PC-3 (cell line): ENCODE results near the gene MPC2. TPM values are rescaled to one million over a fixed set of nuclear protein-coding genes. Genes with fewer than 3 reads are reported as not detected.
A peak's percentile ranks its signal among the peaks of the same experiment; 100 is the strongest.
"Not testable (repeated sequence)": the region's sequence is repeated elsewhere in the genome, so short reads cannot be mapped to it uniquely, and the experiment has no call there.

Source experiments
- ATAC-seq: fragments of 200-7000 bp; cut with Tn5 transposase; 2 replicates; pipeline ENCODE4 v1.9.1; 2020; ENCODE audit warnings: mild to moderate bottlenecking, moderate library complexity
- BruUV-seq: library from RNA; stranded (reverse); fragments of 400-500 nt; replicated peaks from 2 replicates; lab custom pipeline; 2021; lab: Mats Ljungman, UMichigan
- CTCF ChIA-PET: fragments of 300-600 bp; sonication (Branson Sonifier 250); formaldehyde crosslinking; loops from one replicate; lab custom pipeline; 2022; ENCODE audit warnings: antibody characterized with exemption; lab: Charles Lee
- POLR2A ChIA-PET: fragments of 300-600 bp; sonication (Branson Sonifier 250); formaldehyde crosslinking; loops from one replicate; lab custom pipeline; 2022; ENCODE audit warnings: antibody characterized with exemption; ENCODE audit not compliant: unreplicated experiment; lab: Charles Lee
- DNase-seq: peaks from one replicate; pipeline ENCODE4 v3.0.0-alpha.2; 2015
- H2AFZ ChIP-seq: fragments of 300-600 bp; sonication (generic); 2 replicates; pipeline ENCODE4 v1.6.0; 2016; ENCODE audit warnings: antibody characterized with exemption, low read length
- H3F3A ChIP-seq: fragments of 300-600 bp; sonication (generic); one replicate; pipeline ENCODE4 v1.6.0; 2017; ENCODE audit warnings: antibody characterized with exemption, low read length, control low read depth, mild to moderate bottlenecking; ENCODE audit not compliant: unreplicated experiment
- H3K27ac ChIP-seq: fragments of 300-600 bp; sonication (generic); 2 replicates; pipeline ENCODE4 v1.5.1; 2016; ENCODE audit warnings: mild to moderate bottlenecking, low read length
- H3K27me3 ChIP-seq: fragments of 300-600 bp; sonication (generic); 2 replicates; pipeline ENCODE4 v1.6.1; 2016; ENCODE audit warnings: low read length, mixed read lengths
- H3K36me3 ChIP-seq: fragments of 300-600 bp; sonication (generic); 2 replicates; pipeline ENCODE4 v1.6.1; 2016; ENCODE audit warnings: low read depth, mixed run types, low read length, mixed read lengths
- H3K4me1 ChIP-seq: fragments of 300-600 bp; sonication (generic); 2 replicates; pipeline ENCODE4 v1.5.1; 2016; ENCODE audit warnings: low read length; ENCODE audit not compliant: insufficient read depth
- H3K4me2 ChIP-seq: fragments of 300-600 bp; sonication (generic); 2 replicates; pipeline ENCODE4 v1.6.0; 2016; ENCODE audit warnings: low read length
- H3K4me3 ChIP-seq: fragments of 300-600 bp; sonication (generic); 2 replicates; pipeline ENCODE4 v1.5.1; 2016; ENCODE audit warnings: mild to moderate bottlenecking, low read length, mixed read lengths
- H3K79me2 ChIP-seq: fragments of 300-600 bp; sonication (generic); 2 replicates; pipeline ENCODE4 v1.6.1; 2017; ENCODE audit warnings: low read length, mixed read lengths
- H3K9ac ChIP-seq: fragments of 300-600 bp; sonication (generic); 2 replicates; pipeline ENCODE4 v1.6.0; 2016; ENCODE audit warnings: mild to moderate bottlenecking, low read length
- H3K9me2 ChIP-seq: fragments of 300-600 bp; sonication (generic); replicated peaks from 2 replicates; pipeline ENCODE4 v1.6.1; 2016; ENCODE audit warnings: mixed run types, low read length, mixed read lengths
- H3K9me3 ChIP-seq: fragments of 300-600 bp; sonication (generic); 2 replicates; pipeline ENCODE4 v1.6.1; 2016; ENCODE audit warnings: low read length, mixed read lengths
- H4K20me1 ChIP-seq: fragments of 300-600 bp; sonication (generic); 2 replicates; pipeline ENCODE4 v1.6.1; 2016; ENCODE audit warnings: low read length, mixed read lengths
- CTCF ChIP-seq: fragments of 300-600 bp; sonication (generic); conservative IDR thresholded peaks from 2 replicates; pipeline ENCODE4 v1.5.1; 2017; ENCODE audit warnings: antibody characterized with exemption, low read depth, mild to moderate bottlenecking, low read length
- EZH2 ChIP-seq: fragments of 300-600 bp; sonication (generic); IDR thresholded peaks from one replicate; pipeline ENCODE4 v1.6.1; 2017; ENCODE audit warnings: antibody characterized with exemption, mild to moderate bottlenecking, low read length; ENCODE audit not compliant: unreplicated experiment
- EZH2phosphoT487 ChIP-seq: fragments of 300-600 bp; sonication (generic); IDR thresholded peaks from 2 replicates; pipeline ENCODE4 v1.6.1; 2018; ENCODE audit warnings: mild to moderate bottlenecking, antibody characterized with exemption, low read length, borderline replicate concordance
- intact Hi-C: fragments of 100-400 bp; cut with micrococcal nuclease; formaldehyde crosslinking; loops from 2 replicates; pipeline ENCODE4 v1.9.0; 2023
- total RNA-seq: library from RNA; depleted of rRNA; stranded (reverse); fragments of >200 nt; gene quantifications from 2 replicates; pipeline ENCODE4 v1.2.3, GENCODE V29; 2014

Gene MPC2
- total RNA-seq, 1 experiment from 2014 or later, result 60.8 TPM

- H3K4me1 ChIP-seq, result peaks cover 15% of the 10 kb centered on the region
- H4K20me1 ChIP-seq, result no peaks in the 10 kb centered on the region
- H3K27me3 ChIP-seq, result no peaks in the 10 kb centered on the region
- ChIA-PET CTCF (interaction anchor here (0.9 kb wide), 1 partner anchor 28 kb away, joined by 4 read pairs; no protein-coding TSS in a partner anchor), POLR2A (no interaction called here)
- ATAC-seq, result no peak
- H2AFZ ChIP-seq, result no peak overlapping the region
- no peak for TF ChIP-seq EZH2phosphoT487
- no peak for DNase-seq
- no peak overlapping the region for H3K27ac ChIP-seq
- no peak overlapping the region for H3K9ac ChIP-seq
- no TSS peak for BruUV-seq
- H3K4me2 ChIP-seq, result no peak overlapping the region
- no peaks in the 10 kb centered on the region for H3K9me2 ChIP-seq
- no peaks in the 10 kb centered on the region for H3K79me2 ChIP-seq
- H3F3A ChIP-seq, result no peaks in the 10 kb centered on the region
- no peak overlapping the region for H3K4me3 ChIP-seq
- no peaks in the 10 kb centered on the region for H3K9me3 ChIP-seq
- intact Hi-C loops, result no loop called here
- no peaks in the 10 kb centered on the region for H3K36me3 ChIP-seq
Measured at GRCh38 chr1:167876597-167877175, 60.2 kb downstream of the MPC2 start.

- CTCF ChIA-PET, result no interaction called here
- TF ChIP-seq EZH2 (no peak), CTCF (no peak), EZH2phosphoT487 (no peak)
- Histone ChIP-seq H3K4me3 (no peak overlapping the region), H4K20me1 (no peaks in the 10 kb centered on the region), H3F3A (no peaks in the 10 kb centered on the region), H3K27ac (no peak overlapping the region), H3K36me3 (no peaks in the 10 kb centered on the region), H3K4me1 (no peaks in the 10 kb centered on the region), H3K9ac (no peak overlapping the region), H3K9me2 (no peaks in the 10 kb centered on the region), H2AFZ (no peak overlapping the region), H3K4me2 (no peak overlapping the region), H3K79me2 (no peaks in the 10 kb centered on the region), H3K9me3 (no peaks in the 10 kb centered on the region), H3K27me3 (no peaks in the 10 kb centered on the region)
- ATAC-seq (peak; percentile 20; the same call in 1 of the 2 replicates), DNase-seq (no peak)
- no TSS peak for BruUV-seq
- intact Hi-C loops, result no loop called here
- POLR2A ChIA-PET, result no interaction called here
Measured at GRCh38 chr1:167871331-167871730, 65.5 kb downstream of the MPC2 start.

- H3K9me3 ChIP-seq, H3K36me3 ChIP-seq, POLR2A ChIA-PET, BruUV-seq, H3K4me2 ChIP-seq, H3K4me1 ChIP-seq, H4K20me1 ChIP-seq, H3K9me2 ChIP-seq, H2AFZ ChIP-seq, intact Hi-C loops, H3K27me3 ChIP-seq, DNase-seq, H3K4me3 ChIP-seq, CTCF ChIA-PET, H3F3A ChIP-seq, H3K79me2 ChIP-seq, ATAC-seq, H3K27ac ChIP-seq, H3K9ac ChIP-seq: not testable (repeated sequence)
Measured at GRCh38 chr1:167869157-167870001, 67.5 kb downstream of the MPC2 start.

- H3K4me2 ChIP-seq, H3K27ac ChIP-seq, H3K9me3 ChIP-seq, ATAC-seq, H3F3A ChIP-seq, CTCF ChIA-PET, H3K27me3 ChIP-seq, H3K4me3 ChIP-seq, H3K36me3 ChIP-seq, DNase-seq, H3K4me1 ChIP-seq, BruUV-seq, H2AFZ ChIP-seq, H3K9ac ChIP-seq, H4K20me1 ChIP-seq, H3K79me2 ChIP-seq, H3K9me2 ChIP-seq, POLR2A ChIA-PET, intact Hi-C loops: not testable (repeated sequence)
Measured at GRCh38 chr1:167866739-167867414, 70.0 kb downstream of the MPC2 start.
